ENCODE measurements around the gene MANF. TPM values are rescaled to one million over a fixed set of nuclear protein-coding genes. Genes with fewer than 3 reads are reported as not detected.
A peak's percentile ranks its signal among the peaks of the same experiment; 100 is the strongest.

MANF gene
- total and polyA plus RNA-seq, 2 donors (not counting 1 experiment from before 2014, with no cell fraction given) = 55.3 to 132 TPM

DNA sequence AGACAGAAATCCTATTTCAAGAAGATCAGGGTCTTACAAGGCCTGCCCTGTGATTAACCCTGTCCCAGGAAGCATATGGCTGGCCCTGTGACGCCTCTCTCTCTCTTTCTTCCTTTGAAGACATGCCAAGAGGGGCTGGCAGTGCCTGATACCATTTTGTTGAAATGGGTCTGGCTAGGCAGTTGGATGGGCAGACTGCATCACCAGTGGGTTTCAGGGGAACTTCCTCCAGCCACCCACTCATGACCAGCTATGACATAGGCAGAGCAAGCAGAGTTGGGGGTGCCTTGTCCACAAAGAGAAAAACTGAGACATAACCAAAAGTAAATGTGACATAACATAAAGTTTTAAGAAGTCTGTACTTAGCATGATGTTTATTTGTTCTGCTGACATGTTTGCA, 31.4 kb upstream of the MANF start:
- H3K4me2 ChIP-seq (ENCODE audit: extremely low read depth, insufficient read depth, low read length) = no peak overlapping the region
- H3K4me3 ChIP-seq (replicated peaks in 1 of 4; ENCODE audit: control extremely low read depth in 1 of 4, insufficient read depth in 1 of 4, low read depth in 3 of 4, low read length in 4 of 4) = no peak overlapping the region
- H3K9ac ChIP-seq (ENCODE audit: insufficient read depth, low read length) = no peak overlapping the region
- H2AFZ ChIP-seq (ENCODE audit: low read length) = no peak overlapping the region
- peak in 1 of 2 donors; percentile 28 for DNase-seq (ENCODE audit: low read depth in 2 of 2)
- no peaks in the 10 kb centered on the region for H3K9me3 ChIP-seq (ENCODE audit: control insufficient read depth, insufficient read depth, low read depth, low read length)
- no peak overlapping the region for H3K27ac ChIP-seq (ENCODE audit: insufficient read depth, low read length)
- no peaks in the 10 kb centered on the region for H3K36me3 ChIP-seq (ENCODE audit: control insufficient read depth, insufficient read depth, low read length)
- no peaks in the 10 kb centered on the region for H3K4me1 ChIP-seq (ENCODE audit: control insufficient read depth, extremely low read depth, insufficient read depth, low read length)
- no peaks in the 10 kb centered on the region for H4K20me1 ChIP-seq (ENCODE audit: control insufficient read depth, extremely low read depth, insufficient read depth, low read length)
- H3K27me3 ChIP-seq (ENCODE audit: control insufficient read depth, insufficient read depth, low read length) = no peaks in the 10 kb centered on the region
- TF ChIP-seq, protein P1, sequence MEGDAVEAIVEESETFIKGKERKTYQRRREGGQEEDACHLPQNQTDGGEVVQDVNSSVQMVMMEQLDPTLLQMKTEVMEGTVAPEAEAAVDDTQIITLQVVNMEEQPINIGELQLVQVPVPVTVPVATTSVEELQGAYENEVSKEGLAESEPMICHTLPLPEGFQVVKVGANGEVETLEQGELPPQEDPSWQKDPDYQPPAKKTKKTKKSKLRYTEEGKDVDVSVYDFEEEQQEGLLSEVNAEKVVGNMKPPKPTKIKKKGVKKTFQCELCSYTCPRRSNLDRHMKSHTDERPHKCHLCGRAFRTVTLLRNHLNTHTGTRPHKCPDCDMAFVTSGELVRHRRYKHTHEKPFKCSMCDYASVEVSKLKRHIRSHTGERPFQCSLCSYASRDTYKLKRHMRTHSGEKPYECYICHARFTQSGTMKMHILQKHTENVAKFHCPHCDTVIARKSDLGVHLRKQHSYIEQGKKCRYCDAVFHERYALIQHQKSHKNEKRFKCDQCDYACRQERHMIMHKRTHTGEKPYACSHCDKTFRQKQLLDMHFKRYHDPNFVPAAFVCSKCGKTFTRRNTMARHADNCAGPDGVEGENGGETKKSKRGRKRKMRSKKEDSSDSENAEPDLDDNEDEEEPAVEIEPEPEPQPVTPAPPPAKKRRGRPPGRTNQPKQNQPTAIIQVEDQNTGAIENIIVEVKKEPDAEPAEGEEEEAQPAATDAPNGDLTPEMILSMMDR (conservative IDR thresholded peaks at IDR 0.05 in 1 of 2, IDR thresholded peaks at IDR 0.05 in 1 of 2; ENCODE audit: low read depth in 1 of 2, low read length in 2 of 2) = no peak
- TF ChIP-seq EZH2 (IDR thresholded peaks at IDR 0.05; ENCODE audit: low read length, missing control alignments) = no peak
- no peaks in the 10 kb centered on the region for H3K79me2 ChIP-seq (ENCODE audit: control insufficient read depth, insufficient read depth, low read length)

DNA sequence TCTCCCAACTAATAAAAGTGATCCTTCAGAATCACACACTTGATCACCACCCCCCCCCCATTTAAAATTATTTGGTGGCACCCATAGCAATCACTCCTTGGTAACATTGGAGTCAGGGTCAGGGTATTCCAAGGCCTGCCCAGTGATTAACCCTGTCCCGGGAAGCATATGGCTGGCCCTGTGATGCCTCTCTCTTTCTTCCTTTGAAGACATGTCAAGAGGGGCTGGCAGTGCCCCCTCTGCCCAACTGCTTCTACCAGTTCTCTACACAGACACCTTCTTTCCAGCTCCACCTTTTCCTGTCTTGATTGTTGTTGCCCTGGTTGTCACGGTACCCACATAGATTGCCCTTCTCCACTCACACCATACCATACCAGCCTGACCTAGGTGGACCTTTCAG, 30.9 kb upstream of the MANF start:
- Histone ChIP-seq H3K27ac (ENCODE audit: insufficient read depth, low read length) (no peak overlapping the region), H3K36me3 (ENCODE audit: control insufficient read depth, insufficient read depth, low read length) (no peaks in the 10 kb centered on the region), H4K20me1 (ENCODE audit: control insufficient read depth, extremely low read depth, insufficient read depth, low read length) (no peaks in the 10 kb centered on the region), H3K9ac (ENCODE audit: insufficient read depth, low read length) (no peak overlapping the region), H3K4me2 (ENCODE audit: extremely low read depth, insufficient read depth, low read length) (no peak overlapping the region), H2AFZ (ENCODE audit: low read length) (no peak overlapping the region), H3K9me3 (ENCODE audit: control insufficient read depth, insufficient read depth, low read depth, low read length) (no peaks in the 10 kb centered on the region), H3K4me3 (replicated peaks in 1 of 4; ENCODE audit: control extremely low read depth in 1 of 4, insufficient read depth in 1 of 4, low read depth in 3 of 4, low read length in 4 of 4) (no peak overlapping the region), H3K27me3 (ENCODE audit: control insufficient read depth, insufficient read depth, low read length) (no peaks in the 10 kb centered on the region), H3K4me1 (ENCODE audit: control insufficient read depth, extremely low read depth, insufficient read depth, low read length) (no peaks in the 10 kb centered on the region), H3K79me2 (ENCODE audit: control insufficient read depth, insufficient read depth, low read length) (no peaks in the 10 kb centered on the region)
- TF ChIP-seq, protein P1 (conservative IDR thresholded peaks at IDR 0.05 in 1 of 2, IDR thresholded peaks at IDR 0.05 in 1 of 2; ENCODE audit: low read depth in 1 of 2, low read length in 2 of 2) = no peak
- TF ChIP-seq EZH2 (IDR thresholded peaks at IDR 0.05; ENCODE audit: low read length, missing control alignments) = no peak
- DNase-seq (ENCODE audit: low read depth in 2 of 2) = no peak

DNA sequence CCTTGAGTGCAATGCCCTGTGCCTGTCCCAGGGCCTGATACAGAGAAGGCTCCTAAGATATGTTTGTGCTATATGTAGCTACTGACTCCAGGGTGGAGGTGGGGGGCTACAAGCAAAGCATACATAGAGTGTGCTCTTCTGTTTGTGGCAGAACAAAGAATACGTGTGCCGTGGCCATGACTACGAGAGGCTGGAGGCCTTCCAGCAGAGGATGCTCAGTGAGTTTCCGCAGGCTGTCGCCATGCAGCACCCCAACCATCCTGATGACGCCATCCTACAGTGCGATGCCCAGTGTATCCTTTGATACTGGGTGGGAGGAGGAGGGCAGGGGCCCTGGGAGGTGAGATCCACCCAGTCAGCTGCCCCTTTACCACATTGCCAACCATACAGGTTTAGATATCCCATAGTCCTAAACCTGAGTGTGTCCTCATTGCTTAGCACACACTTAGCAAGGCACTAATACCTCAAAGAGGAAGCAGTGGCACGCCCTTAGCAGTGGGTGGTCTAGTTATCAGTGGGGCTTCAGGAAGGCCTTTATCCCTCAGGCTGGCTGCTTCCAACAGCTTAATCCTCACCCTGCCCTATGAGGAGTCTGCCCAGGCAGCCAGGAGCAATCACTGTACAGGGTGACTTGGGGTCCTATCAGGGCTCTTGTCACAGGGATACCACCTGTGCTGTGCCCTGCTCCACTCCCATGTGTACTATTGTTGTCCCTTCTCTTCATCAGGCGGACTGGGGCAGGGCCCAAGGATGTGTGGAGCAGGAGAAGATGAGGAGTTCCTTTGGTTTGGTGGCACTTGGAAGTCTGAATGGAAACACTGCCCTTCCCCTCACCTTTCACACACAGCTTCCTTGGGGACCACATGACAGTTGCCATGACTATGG, 30.1 kb upstream of the MANF start:
- TF ChIP-seq, protein P1 (conservative IDR thresholded peaks at IDR 0.05 in 1 of 2, IDR thresholded peaks at IDR 0.05 in 1 of 2; ENCODE audit: low read depth in 1 of 2, low read length in 2 of 2) = no peak
- no peak for TF ChIP-seq EZH2 (IDR thresholded peaks at IDR 0.05; ENCODE audit: low read length, missing control alignments)

More for the DNA sequence above, 30.1 kb upstream of the MANF start:
- H3K9ac ChIP-seq (ENCODE audit: insufficient read depth, low read length) = no peak overlapping the region
- no peaks in the 10 kb centered on the region for H3K79me2 ChIP-seq (ENCODE audit: control insufficient read depth, insufficient read depth, low read length)
- H4K20me1 ChIP-seq (ENCODE audit: control insufficient read depth, extremely low read depth, insufficient read depth, low read length) = no peaks in the 10 kb centered on the region
- no peak overlapping the region for H3K4me3 ChIP-seq (replicated peaks in 1 of 4; ENCODE audit: control extremely low read depth in 1 of 4, insufficient read depth in 1 of 4, low read depth in 3 of 4, low read length in 4 of 4)
- H3K27ac ChIP-seq (ENCODE audit: insufficient read depth, low read length) = no peak overlapping the region
- H3K4me1 ChIP-seq (ENCODE audit: control insufficient read depth, extremely low read depth, insufficient read depth, low read length) = no peaks in the 10 kb centered on the region
- H3K9me3 ChIP-seq (ENCODE audit: control insufficient read depth, insufficient read depth, low read depth, low read length) = no peaks in the 10 kb centered on the region
- no peaks in the 10 kb centered on the region for H3K36me3 ChIP-seq (ENCODE audit: control insufficient read depth, insufficient read depth, low read length)
- no peak for DNase-seq (ENCODE audit: low read depth in 2 of 2)
- H3K4me2 ChIP-seq (ENCODE audit: extremely low read depth, insufficient read depth, low read length) = no peak overlapping the region
- H2AFZ ChIP-seq (ENCODE audit: low read length) = no peak overlapping the region
- H3K27me3 ChIP-seq (ENCODE audit: control insufficient read depth, insufficient read depth, low read length) = no peaks in the 10 kb centered on the region

Data from fibroblast of lung (primary cell).